Pancreas (tissue), 10 donors: Measurements from ENCODE around the gene PRKCZ. TPM values are rescaled to one million over a fixed set of nuclear protein-coding genes. Genes with fewer than 3 reads are reported as not detected.

Experiments
- ATAC-seq, 4 donors: fragments of 200-7000 bp; cut with Tn5 transposase; one replicate each; pipeline versions ENCODE4 v1.8.0 to v1.9.1; 2020; ENCODE audit warnings: mild to moderate bottlenecking in 4 of 4, moderate library complexity in 4 of 4
- DNase-seq, 6 donors: peaks; one replicate each; pipeline ENCODE4 v3.0.0-alpha.2; 2020
- FAIRE-seq: peaks from 2 replicates; lab custom pipeline; 2012; peaks lifted over from hg19 to GRCh38; lab: Jason Lieb, UNC
- H3K27ac ChIP-seq, 4 donors: fragments of 200-600 bp; sonication (generic); 1 replicate in 3 of 4; 2 replicates in 1 of 4; pipeline versions ENCODE4 v1.5.0 to v1.8.0; 2020
- H3K27me3 ChIP-seq, 4 donors: fragments of 200-600 bp; one replicate each; pipeline ENCODE4 v1.8.0; 2021
- H3K36me3 ChIP-seq, 3 donors: fragments of 200-600 bp; sonication (generic) in 1 of 3; one replicate each; pipeline versions ENCODE4 v1.5.0 to v1.8.0; 2020 to 2021
- H3K4me1 ChIP-seq, 3 donors: fragments of 200-600 bp; one replicate each; pipeline ENCODE4 v1.8.0; 2021
- H3K4me3 ChIP-seq, 4 donors: fragments of 200-600 bp; sonication (generic) in 2 of 4; one replicate each; pipeline versions ENCODE4 v1.5.0 to v1.8.0; 2020 to 2021
- H3K9me3 ChIP-seq, 4 donors: fragments of 200-600 bp; one replicate each; pipeline ENCODE4 v1.8.0; 2021
- CTCF ChIP-seq, 4 donors: fragments of 200-600 bp; sonication (generic) in 3 of 4; IDR thresholded peaks; one replicate each; pipeline versions ENCODE4 v1.5.0 to v1.8.0; 2021; ENCODE audit warnings: antibody characterized with exemption in 4 of 4
- WGBS, 2 donors: extraction: QIAGEN DNeasy Blood & Tissue Kit; methylation state at CpG; one replicate each; pipeline ENCODE4 v1.1.7; 2013; 5-methylcytosine and 5-hydroxymethylcytosine counted together
- intact Hi-C, 3 donors: fragments of 100-400 bp; cut with DNase I; formaldehyde crosslinking; loops; one replicate each; pipeline versions ENCODE4 v1.11.1 to v1.14.2; 2022
- polyA plus RNA-seq, 2 donors: library from polyadenylated mRNA; stranded (reverse); fragments of 200-250 nt; gene quantifications; one replicate each; pipeline ENCODE4 v1.2.3, GENCODE V29; 2013
- total RNA-seq, 6 donors: library from RNA; stranded (reverse); fragmentation: NEBNext Ultra II Directional in 4 of 6; extraction: Animal tissue kit (Norgen Biotek cat#: 25700) in 4 of 6; gene quantifications; one replicate each; pipeline versions ENCODE4 v1.2.1 to v1.2.4, GENCODE V29; 2021 to 2023
- donor health status: healthy with polysubstance abuse.
- donor health status: DM: no; HTN: no; CAD: no; lungs with moderate emphysema.
- donor health status: DM: no; HTN: no; CAD: no.
- donor health status: control.
- donor health status: control.
- donor health status: Bipolar disorder and iron deficiency.
- donor health status: DM: yes; HTN: yes; CAD: no.
- donor health status: DM: no; HTN: no; CAD: no.
- donor health status: DM: no; HTN: no; CAD: no.
- donor health status: DM: yes; HTN: yes; CAD: no.

The PRKCZ gene
- total and polyA plus RNA-seq, 8 donors = 9.8 to 27.4 (median 17.1) TPM

- Histone ChIP-seq H3K36me3 (no peaks in the 10 kb centered on the region), H3K27me3 (no peaks in the 10 kb centered on the region), H3K4me1 (no peaks in the 10 kb centered on the region), H3K9me3 (no peaks in the 10 kb centered on the region), H3K4me3 (no peak overlapping the region), H3K27ac (no peak overlapping the region)
- peak in 1 of 6 donors; percentile 39 for DNase-seq
- ATAC-seq = no peak
- WGBS, 2 donors = 93% methylated on average over 31 of the region's 31 CpGs
- no peak for FAIRE-seq
- intact Hi-C loops = no loop called here
- no peak for TF ChIP-seq CTCF (IDR thresholded peaks at IDR 0.05)
These were observed 74.4 kb downstream of the PRKCZ start for GRCh38 chr1:2124446-2125198.

GRCh38 chr1:2125350-2126211 lies 75.4 kb downstream of the PRKCZ start:
- no peak overlapping the region for H3K4me3 ChIP-seq
- no peak for TF ChIP-seq CTCF (IDR thresholded peaks at IDR 0.05)
- H3K4me1 ChIP-seq = no peaks in the 10 kb centered on the region
- intact Hi-C loops = no loop called here
- no peaks in the 10 kb centered on the region for H3K36me3 ChIP-seq
- 91 to 92% methylated on average over 34 of the region's 34 CpGs for WGBS, 2 donors
- H3K27me3 ChIP-seq = no peaks in the 10 kb centered on the region
- no peak for ATAC-seq
- DNase-seq = peak in 1 of 6 donors; percentile 61
- no peaks in the 10 kb centered on the region for H3K9me3 ChIP-seq
- no peak overlapping the region for H3K27ac ChIP-seq
- no peak for FAIRE-seq

GRCh38 chr1:2126331-2127186 lies 76.3 kb downstream of the PRKCZ start:
- WGBS, 2 donors = 91% methylated on average over 39 of the region's 39 CpGs
- H3K9me3 ChIP-seq = no peaks in the 10 kb centered on the region
- H3K36me3 ChIP-seq = no peaks in the 10 kb centered on the region
- H3K27ac ChIP-seq = no peak overlapping the region
- FAIRE-seq = no peak
- TF ChIP-seq CTCF (IDR thresholded peaks at IDR 0.05) = no peak
- H3K27me3 ChIP-seq = no peaks in the 10 kb centered on the region
- DNase-seq = peak in 1 of 6 donors; percentile 65
- H3K4me1 ChIP-seq = no peaks in the 10 kb centered on the region
- intact Hi-C loops = no loop called here
- H3K4me3 ChIP-seq = no peak overlapping the region
- peak in 1 of 4 donors; percentile 22 for ATAC-seq

GRCh38 chr1:2127187-2128145 lies 77.3 kb downstream of the PRKCZ start:
- H3K9me3 ChIP-seq = no peaks in the 10 kb centered on the region
- no peak overlapping the region for H3K4me3 ChIP-seq
- peaks cover 0 to 3% (median 1%) of the 10 kb centered on the region in 3 donors for H3K4me1 ChIP-seq
- FAIRE-seq (no peak), DNase-seq (no peak), ATAC-seq (peak in 2 of 4 donors; percentile 21 to 22)
- 86 to 91% methylated on average over 30 of the region's 30 CpGs for WGBS, 2 donors
- TF ChIP-seq CTCF (IDR thresholded peaks at IDR 0.05) = no peak
- H3K27ac ChIP-seq = no peak overlapping the region
- no peaks in the 10 kb centered on the region for H3K27me3 ChIP-seq
- no peaks in the 10 kb centered on the region for H3K36me3 ChIP-seq
- intact Hi-C loops = no loop called here
